ENCODE data around the gene SESN1.

Gene SESN1

GRCh38 chr6:108947114-108947854, 147.4 kb downstream of the SESN1 start:
- Histone ChIP-seq H3K27me3 (ENCODE audit: insufficient read depth, low read depth) (no peaks in the 10 kb centered on the region), H3K79me2 (ENCODE audit: insufficient read depth, low read depth) (no peaks in the 10 kb centered on the region), H3K36me3 (ENCODE audit: insufficient read depth) (no peaks in the 10 kb centered on the region), H3K27ac (no peak overlapping the region), H3K4me1 (ENCODE audit: low read depth, poor library complexity, severe bottlenecking) (peaks cover 7% of the 10 kb centered on the region), H3K4me2 (no peak overlapping the region), H3K9ac (no peak overlapping the region), H4K20me1 (ENCODE audit: insufficient read depth) (no peaks in the 10 kb centered on the region), H3K4me3 (IDR thresholded peaks at IDR 0.05; ENCODE audit: insufficient read depth, low read depth, low read length) (no peak overlapping the region), H2AFZ (ENCODE audit: low read depth) (no peak overlapping the region)
- TF ChIP-seq, protein P1, sequence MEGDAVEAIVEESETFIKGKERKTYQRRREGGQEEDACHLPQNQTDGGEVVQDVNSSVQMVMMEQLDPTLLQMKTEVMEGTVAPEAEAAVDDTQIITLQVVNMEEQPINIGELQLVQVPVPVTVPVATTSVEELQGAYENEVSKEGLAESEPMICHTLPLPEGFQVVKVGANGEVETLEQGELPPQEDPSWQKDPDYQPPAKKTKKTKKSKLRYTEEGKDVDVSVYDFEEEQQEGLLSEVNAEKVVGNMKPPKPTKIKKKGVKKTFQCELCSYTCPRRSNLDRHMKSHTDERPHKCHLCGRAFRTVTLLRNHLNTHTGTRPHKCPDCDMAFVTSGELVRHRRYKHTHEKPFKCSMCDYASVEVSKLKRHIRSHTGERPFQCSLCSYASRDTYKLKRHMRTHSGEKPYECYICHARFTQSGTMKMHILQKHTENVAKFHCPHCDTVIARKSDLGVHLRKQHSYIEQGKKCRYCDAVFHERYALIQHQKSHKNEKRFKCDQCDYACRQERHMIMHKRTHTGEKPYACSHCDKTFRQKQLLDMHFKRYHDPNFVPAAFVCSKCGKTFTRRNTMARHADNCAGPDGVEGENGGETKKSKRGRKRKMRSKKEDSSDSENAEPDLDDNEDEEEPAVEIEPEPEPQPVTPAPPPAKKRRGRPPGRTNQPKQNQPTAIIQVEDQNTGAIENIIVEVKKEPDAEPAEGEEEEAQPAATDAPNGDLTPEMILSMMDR (conservative IDR thresholded peaks at IDR 0.05; ENCODE audit: low read depth, low read length), result no peak

GRCh38 chr6:108946695-108947094, 148.0 kb downstream of the SESN1 start:
- TF ChIP-seq, protein P1 (conservative IDR thresholded peaks at IDR 0.05; ENCODE audit: low read depth, low read length), result no peak
- H3K4me1 ChIP-seq (ENCODE audit: low read depth, poor library complexity, severe bottlenecking), result peaks cover 7% of the 10 kb centered on the region

DNA sequence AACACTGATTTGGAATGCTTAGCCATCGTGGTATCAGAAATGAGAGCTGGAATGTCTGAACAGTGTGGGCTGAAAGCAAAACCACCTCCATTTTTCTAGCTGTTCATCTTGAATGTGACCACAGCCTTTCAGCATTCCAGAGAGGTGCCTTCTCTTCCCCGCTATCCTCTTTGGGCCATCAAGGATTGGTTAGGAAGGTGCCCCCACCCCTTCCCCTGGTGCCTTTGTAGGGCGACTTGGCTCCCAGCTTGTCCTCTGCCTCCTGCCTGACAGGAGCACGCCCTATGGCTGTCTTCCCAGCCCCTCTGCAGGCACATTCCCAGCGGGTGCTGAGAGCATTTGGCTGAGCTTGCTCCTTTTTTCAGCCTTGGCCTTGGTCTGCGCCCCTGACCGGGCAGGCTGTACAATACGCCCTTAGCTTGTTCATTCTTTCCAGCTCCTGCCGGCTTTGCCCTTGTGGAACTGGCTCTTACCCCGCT, 148.9 kb downstream of the SESN1 start:
- Histone ChIP-seq H3K4me1 (ENCODE audit: low read depth, poor library complexity, severe bottlenecking) (peaks cover 7% of the 10 kb centered on the region), H3K9ac (no peak overlapping the region)

More at GRCh38 chr6:108946695-108947094, 148.0 kb downstream of the SESN1 start:
- Histone ChIP-seq H3K4me3 (IDR thresholded peaks at IDR 0.05; ENCODE audit: insufficient read depth, low read depth, low read length) (no peak overlapping the region), H2AFZ (ENCODE audit: low read depth) (no peak overlapping the region), H3K36me3 (ENCODE audit: insufficient read depth) (no peaks in the 10 kb centered on the region), H3K9ac (no peak overlapping the region), H3K4me2 (no peak overlapping the region), H4K20me1 (ENCODE audit: insufficient read depth) (no peaks in the 10 kb centered on the region), H3K27me3 (ENCODE audit: insufficient read depth, low read depth) (no peaks in the 10 kb centered on the region), H3K79me2 (ENCODE audit: insufficient read depth, low read depth) (no peaks in the 10 kb centered on the region), H3K27ac (no peak overlapping the region)

GRCh38 chr6:108944707-108945680, 149.7 kb downstream of the SESN1 start:
- Histone ChIP-seq H3K27me3 (ENCODE audit: insufficient read depth, low read depth) (no peaks in the 10 kb centered on the region), H3K36me3 (ENCODE audit: insufficient read depth) (no peaks in the 10 kb centered on the region), H3K9ac (no peak overlapping the region), H3K27ac (no peak overlapping the region), H3K4me3 (IDR thresholded peaks at IDR 0.05; ENCODE audit: insufficient read depth, low read depth, low read length) (no peak overlapping the region), H3K4me1 (ENCODE audit: low read depth, poor library complexity, severe bottlenecking) (peaks cover 7% of the 10 kb centered on the region), H3K4me2 (no peak overlapping the region), H4K20me1 (ENCODE audit: insufficient read depth) (no peaks in the 10 kb centered on the region), H3K79me2 (ENCODE audit: insufficient read depth, low read depth) (no peaks in the 10 kb centered on the region), H2AFZ (ENCODE audit: low read depth) (no peak overlapping the region)
- TF ChIP-seq, protein P1 (conservative IDR thresholded peaks at IDR 0.05; ENCODE audit: low read depth, low read length), result no peak

More for the DNA sequence above, 148.9 kb downstream of the SESN1 start:
- H3K36me3 ChIP-seq (ENCODE audit: insufficient read depth), result no peaks in the 10 kb centered on the region
- no peaks in the 10 kb centered on the region for H4K20me1 ChIP-seq (ENCODE audit: insufficient read depth)
- H3K4me3 ChIP-seq (IDR thresholded peaks at IDR 0.05; ENCODE audit: insufficient read depth, low read depth, low read length), result no peak overlapping the region
- no peaks in the 10 kb centered on the region for H3K27me3 ChIP-seq (ENCODE audit: insufficient read depth, low read depth)
- no peak overlapping the region for H3K27ac ChIP-seq
- TF ChIP-seq, protein P1 (conservative IDR thresholded peaks at IDR 0.05; ENCODE audit: low read depth, low read length), result no peak
- no peaks in the 10 kb centered on the region for H3K79me2 ChIP-seq (ENCODE audit: insufficient read depth, low read depth)
- no peak overlapping the region for H3K4me2 ChIP-seq
- H2AFZ ChIP-seq (ENCODE audit: low read depth), result no peak overlapping the region

Data from KMS-11 (cell line).